Fibroblast of the aortic adventitia (primary cell): ENCODE data around the gene BCAS3. TPM values are rescaled to one million over a fixed set of nuclear protein-coding genes. Genes with fewer than 3 reads are reported as not detected.

Experiments
- DNase-seq: peaks from one replicate; pipeline ENCODE4 v3.0.0-alpha.2; 2010; ENCODE audit warnings: low read depth
- H3K4me3 ChIP-seq: 2 replicates; pipeline ENCODE4 v1.5.1; 2011; ENCODE audit warnings: low read depth, mild to moderate bottlenecking, control low read depth, low read length, moderate library complexity
- CTCF ChIP-seq: IDR thresholded peaks from 2 replicates; pipeline ENCODE4 v1.5.1; 2011; ENCODE audit warnings: mild to moderate bottlenecking, low read length, control low read depth, inconsistent platforms; ENCODE audit not compliant: insufficient read depth
- total RNA-seq: library from RNA; depleted of rRNA; stranded (reverse); fragments of >200 nt; gene quantifications from 2 replicates; pipeline ENCODE4 v1.2.3, GENCODE V29; 2012; ENCODE audit warnings: low replicate concordance

Gene BCAS3
- total RNA-seq, 1 donor, result 29.6 TPM

GRCh38 chr17:61189968-61190367 lies 512.3 kb downstream of the BCAS3 start:
- no peak overlapping the region for H3K4me3 ChIP-seq
- no peak for TF ChIP-seq CTCF
- no peak for DNase-seq

- H3K4me3 ChIP-seq, result no peak overlapping the region
- DNase-seq, result no peak
- no peak for TF ChIP-seq CTCF
Measured at GRCh38 chr17:61196302-61196704, 518.7 kb downstream of the BCAS3 start.

GRCh38 chr17:61196799-61197198 lies 519.1 kb downstream of the BCAS3 start:
- H3K4me3 ChIP-seq, result no peak overlapping the region
- no peak for TF ChIP-seq CTCF

GRCh38 chr17:61199431-61200338 lies 522.0 kb downstream of the BCAS3 start:
- no peak for TF ChIP-seq CTCF
- H3K4me3 ChIP-seq, result no peak overlapping the region
- no peak for DNase-seq

More at GRCh38 chr17:61196799-61197198, 519.1 kb downstream of the BCAS3 start:
- DNase-seq, result no peak

GRCh38 chr17:61200339-61200715 lies 522.7 kb downstream of the BCAS3 start:
- no peak for DNase-seq
- no peak overlapping the region for H3K4me3 ChIP-seq
- no peak for TF ChIP-seq CTCF

- no peak for TF ChIP-seq CTCF
- H3K4me3 ChIP-seq, result no peak overlapping the region
- peak; percentile 90 for DNase-seq
Measured at GRCh38 chr17:61201211-61201610, 523.6 kb downstream of the BCAS3 start.
